Measurements from ENCODE around the gene ZNF526. TPM values are rescaled to one million over a fixed set of nuclear protein-coding genes. Genes with fewer than 3 reads are reported as not detected.

The ZNF526 gene
- total RNA-seq, 1 experiment from 2014 or later, result 13.1 TPM

- Histone ChIP-seq H3K27ac (ENCODE audit: low read depth, low read length) (no peak overlapping the region), H3K9me2 (ENCODE audit: insufficient read depth) (no peaks in the 10 kb centered on the region), H3K4me3 (replicated peaks in 1 of 2; ENCODE audit: low read depth in 1 of 2, low read length in 2 of 2) (peak overlapping the region; percentile 11 to 37; a peak in 3 of 4 replicates), H3K4me2 (ENCODE audit: low read length) (peak overlapping the region; percentile 70), H3K9ac (ENCODE audit: low read length) (no peak overlapping the region), H4K20me1 (ENCODE audit: insufficient read depth) (no peaks in the 10 kb centered on the region), H3K79me2 (ENCODE audit: insufficient read depth, low read length) (no peaks in the 10 kb centered on the region), H3K4me1 (ENCODE audit: control insufficient read depth in 1 of 2, insufficient read depth in 2 of 2, low read length in 2 of 2) (peaks cover 0 to 4% of the 10 kb centered on the region in 2 experiments; a peak in 2 of 4 replicates), H2AFZ (ENCODE audit: low read depth, low read length, poor library complexity, severe bottlenecking) (no peak overlapping the region), H3K27me3 (ENCODE audit: insufficient read depth, low read length) (peaks cover 55% of the 10 kb centered on the region), H3K36me3 (ENCODE audit: control insufficient read depth in 1 of 2, insufficient read depth in 2 of 2, low read length in 2 of 2) (no peaks in the 10 kb centered on the region), H3K9me3 (ENCODE audit: control insufficient read depth in 1 of 2, insufficient read depth in 1 of 2, low read depth in 1 of 2, low read length in 2 of 2) (no peaks in the 10 kb centered on the region)
- intact Hi-C loops (cut with micrococcal nuclease), result no loop called here
- DNase-seq (ENCODE audit: low read depth, low spot score) (no peak), ATAC-seq (peak; percentile 63)
- ChIA-PET CTCF (interaction anchor here (0.9 to 1.6 kb wide), 5 partner anchors 8 to 63 kb away, joined by 3 to 5 read pairs (median 3); partner anchors contain the start of gene POU2F2), RAD21 (ENCODE audit: low non-redundant PET in 1 of 2, low total read pairs in 2 of 2, uncharacterized antibody in 2 of 2, unreplicated experiment in 2 of 2) (interaction anchor here in 1 of 2 experiments (0.6 kb wide), 1 partner anchor 103 kb away, joined by 3 read pairs; no protein-coding TSS in a partner anchor), POLR2A (interaction anchor here (0.5 to 1.0 kb wide), 2 partner anchors 66 to 80 kb away, joined by 3 to 8 read pairs; no protein-coding TSS in a partner anchor)
- TF ChIP-seq CTCF (IDR thresholded peaks at IDR 0.05 in 2 of 3, conservative IDR thresholded peaks at IDR 0.05 in 1 of 3; ENCODE audit: borderline replicate concordance in 1 of 3, insufficient read depth in 1 of 3, low read depth in 2 of 3, low read length in 2 of 3) (no peak), CBX3 (IDR thresholded peaks at IDR 0.05; ENCODE audit: low read depth) (no peak), RAD21 (IDR thresholded peaks at IDR 0.05; ENCODE audit: low read depth) (no peak), EZH2 (IDR thresholded peaks at IDR 0.05) (no peak), SP1 (IDR thresholded peaks at IDR 0.05; ENCODE audit: low read depth) (no peak), YY1 (IDR thresholded peaks at IDR 0.05; ENCODE audit: extremely low read depth, insufficient replicate concordance, low read depth, low read length) (no peak), SRF (IDR thresholded peaks at IDR 0.05; ENCODE audit: low read depth) (no peak), POLR2A (IDR thresholded peaks at IDR 0.05; ENCODE audit: borderline replicate concordance, extremely low read depth, insufficient read depth, insufficient read length) (no peak), TCF7L2 (IDR thresholded peaks at IDR 0.05; ENCODE audit: borderline replicate concordance, extremely low read depth, insufficient read depth, insufficient read length) (no peak), ZFX (IDR thresholded peaks at IDR 0.05) (no peak), JUND (IDR thresholded peaks at IDR 0.05) (no peak), CEBPB (IDR thresholded peaks at IDR 0.05; ENCODE audit: low read depth) (no peak), ATF3 (IDR thresholded peaks at IDR 0.05) (no peak), POLR2AphosphoS5 (IDR thresholded peaks at IDR 0.05; ENCODE audit: low read depth, low read length) (no peak), ZNF274 (IDR thresholded peaks at IDR 0.05; ENCODE audit: low read depth, low read length) (no peak)
- no TSS peak for BruUV-seq (replicated peaks)
Observed at GRCh38 chr19:42176649-42176989, 43.5 kb upstream of the ZNF526 start.
